SK-N-MC (cell line): Measurements from ENCODE around the gene PDE4B.

Experiments
- DNase-seq: peaks from one replicate; pipeline ENCODE4 v3.0.0-alpha.2; 2011; ENCODE audit warnings: low read depth, low spot score
- H3K27ac ChIP-seq: fragments of 200-600 bp; sonication (generic); 2 replicates; pipeline ENCODE4 v1.5.1; 2016; ENCODE audit warnings: mixed run types
- H3K36me3 ChIP-seq: fragments of 200-600 bp; sonication (generic); 2 replicates; pipeline ENCODE4 v1.6.1; 2017; ENCODE audit warnings: antibody characterized with exemption, low read length, mixed read lengths; ENCODE audit not compliant: insufficient read depth
- H3K4me3 ChIP-seq: fragments of 200-600 bp; sonication (generic); 2 replicates; pipeline ENCODE4 v1.5.1; 2016
- H3K9ac ChIP-seq: fragments of 200-600 bp; sonication (generic); 2 replicates; pipeline ENCODE4 v1.8.0; 2017; ENCODE audit warnings: mixed run types, mixed read lengths; ENCODE audit not compliant: insufficient read length
- H3K9me3 ChIP-seq: fragments of 200-600 bp; sonication (generic); 2 replicates; pipeline ENCODE4 v1.6.1; 2017; ENCODE audit warnings: low read depth, mild to moderate bottlenecking, antibody characterized with exemption, low read length, moderate library complexity, mixed read lengths
- EZH2 ChIP-seq: fragments of 200-600 bp; sonication (generic); IDR thresholded peaks from one replicate; pipeline ENCODE4 v1.6.1; 2017; ENCODE audit warnings: antibody characterized with exemption
- FOXP2 ChIP-seq: optimal IDR thresholded peaks from 2 replicates; pipeline ENCODE3; 2011; ENCODE audit warnings: mild to moderate bottlenecking, moderate library complexity; ENCODE audit not compliant: insufficient read depth; ENCODE audit errors: extremely low read length, control extremely low read depth
- POLR2AphosphoS5 ChIP-seq: IDR thresholded peaks from 2 replicates; pipeline ENCODE4 v1.6.1; 2012; ENCODE audit warnings: mild to moderate bottlenecking, low read depth, low read length, borderline replicate concordance

PDE4B gene

DNA sequence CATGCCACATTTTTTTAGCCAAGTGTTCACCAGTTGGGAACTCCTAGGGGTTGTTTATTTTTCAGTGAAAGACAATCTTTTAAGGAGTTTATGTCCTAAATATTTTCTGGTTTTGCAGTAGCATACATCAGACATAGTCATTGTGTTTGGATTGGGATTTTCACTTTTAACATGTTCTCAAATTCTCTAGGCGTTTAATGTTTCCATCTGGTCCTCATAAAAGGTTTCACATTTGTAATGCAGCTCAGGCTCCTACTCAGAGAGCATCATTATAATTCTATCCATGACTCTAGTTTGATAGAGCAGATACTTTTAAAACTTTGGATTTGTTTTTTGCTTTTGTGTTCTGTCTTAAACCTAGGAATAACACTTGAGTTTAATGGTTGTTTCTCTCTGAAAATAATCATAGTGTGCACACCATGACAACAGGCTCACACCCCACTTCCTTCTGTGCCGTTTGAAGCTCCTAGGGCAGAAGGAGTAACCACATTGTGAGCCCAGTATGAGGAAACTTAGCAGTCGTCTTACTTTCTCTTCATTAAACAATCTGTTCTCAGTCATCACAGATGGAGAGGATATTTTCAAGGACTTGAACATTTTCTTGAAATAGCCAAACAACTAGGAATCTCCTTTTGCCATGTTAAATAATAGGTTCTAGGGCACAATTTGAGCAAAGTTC, 219.6 kb downstream of the PDE4B start:
- no peak overlapping the region for H3K4me3 ChIP-seq
- TF ChIP-seq FOXP2 (no peak), POLR2AphosphoS5 (no peak), EZH2 (no peak)
- DNase-seq: no peak
- H3K36me3 ChIP-seq: no peaks in the 10 kb centered on the region
- H3K27ac ChIP-seq: no peak overlapping the region
- H3K9me3 ChIP-seq: no peaks in the 10 kb centered on the region
- H3K9ac ChIP-seq: no peak overlapping the region

DNA sequence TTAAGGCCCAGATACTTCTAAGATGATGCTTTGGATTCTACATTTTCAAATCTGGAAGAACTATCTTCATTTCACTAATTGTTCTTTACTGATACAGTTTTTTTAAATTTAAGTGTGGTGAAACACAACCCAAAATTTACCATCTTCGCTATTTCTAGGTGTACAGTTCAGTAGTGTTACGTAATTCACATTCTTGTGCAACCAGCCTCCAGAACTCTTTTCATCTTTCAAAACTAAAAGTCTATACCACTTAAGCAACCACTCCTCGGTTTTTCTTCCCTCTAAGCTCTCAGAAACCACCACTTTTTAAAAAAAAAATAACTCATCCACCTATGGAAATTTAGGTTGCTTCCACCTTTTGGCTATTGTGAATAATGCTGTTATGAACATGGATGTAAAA, 220.7 kb downstream of the PDE4B start:
- Histone ChIP-seq H3K36me3 (no peaks in the 10 kb centered on the region), H3K9ac (no peak overlapping the region), H3K27ac (no peak overlapping the region), H3K9me3 (no peaks in the 10 kb centered on the region), H3K4me3 (no peak overlapping the region)
- no peak for DNase-seq
- no peak for TF ChIP-seq EZH2
- TF ChIP-seq FOXP2: no peak
- TF ChIP-seq POLR2AphosphoS5: no peak

DNA sequence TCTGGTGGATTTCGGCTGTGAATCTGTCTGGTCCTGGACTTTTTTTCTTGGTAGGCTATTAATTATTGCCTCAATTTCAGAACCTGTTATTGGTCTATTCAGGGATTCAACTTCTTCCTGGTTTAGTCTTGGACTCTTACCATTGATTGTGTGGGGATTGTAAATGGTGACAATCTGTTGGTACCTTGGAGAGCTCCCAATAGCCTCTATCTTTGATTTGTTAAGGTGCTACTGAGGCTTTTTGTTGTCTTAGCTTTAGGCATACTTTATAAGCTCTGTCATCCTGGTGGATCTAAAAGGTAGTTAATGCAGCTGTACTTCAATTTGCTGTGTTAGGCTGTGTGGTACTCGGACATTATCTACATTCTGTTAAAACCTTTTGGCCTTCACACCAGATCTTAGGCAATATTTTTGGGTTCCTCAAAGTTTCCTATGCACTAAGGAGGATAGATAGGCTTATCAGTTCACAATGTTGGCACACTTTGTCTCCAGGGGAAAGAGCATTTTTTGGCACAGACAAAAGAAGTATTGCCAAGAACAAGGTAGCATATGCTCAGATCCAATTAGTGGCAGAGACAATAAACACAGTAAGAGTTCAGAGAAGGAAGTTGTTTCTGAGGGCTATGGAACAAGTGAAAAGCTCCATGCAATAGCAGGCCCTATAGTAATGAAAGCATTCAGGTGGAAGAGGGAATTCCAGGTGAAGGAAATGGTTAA, 230.4 kb downstream of the PDE4B start:
- no peak overlapping the region for H3K27ac ChIP-seq
- H3K4me3 ChIP-seq: no peak overlapping the region
- TF ChIP-seq EZH2: no peak
- no peak for TF ChIP-seq FOXP2
- no peak for TF ChIP-seq POLR2AphosphoS5
- DNase-seq: no peak
- no peaks in the 10 kb centered on the region for H3K36me3 ChIP-seq
- H3K9ac ChIP-seq: no peak overlapping the region
- H3K9me3 ChIP-seq: no peaks in the 10 kb centered on the region

DNA sequence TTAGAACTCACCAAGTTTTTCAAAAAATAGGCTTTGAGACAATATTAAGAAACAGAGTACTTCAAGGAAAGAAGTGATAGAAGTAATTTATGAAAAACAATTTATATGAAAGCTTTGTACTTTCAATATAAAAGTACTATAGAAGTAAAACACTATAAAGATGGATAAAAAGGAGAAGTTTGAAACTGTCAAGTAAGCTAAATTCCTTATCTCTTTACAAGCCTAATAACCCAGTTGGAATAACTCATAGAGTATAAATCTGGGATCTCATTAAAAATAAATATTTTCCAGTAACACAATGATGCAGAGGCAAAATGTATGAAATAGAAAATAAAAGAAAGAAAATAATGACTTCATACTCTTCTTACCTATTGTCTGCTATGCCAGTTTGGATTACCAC, 232.5 kb downstream of the PDE4B start:
- no peak for TF ChIP-seq EZH2
- no peak for TF ChIP-seq FOXP2
- TF ChIP-seq POLR2AphosphoS5: no peak
- Histone ChIP-seq H3K9ac (no peak overlapping the region), H3K4me3 (no peak overlapping the region), H3K36me3 (no peaks in the 10 kb centered on the region), H3K9me3 (no peaks in the 10 kb centered on the region), H3K27ac (no peak overlapping the region)
- DNase-seq: no peak

DNA sequence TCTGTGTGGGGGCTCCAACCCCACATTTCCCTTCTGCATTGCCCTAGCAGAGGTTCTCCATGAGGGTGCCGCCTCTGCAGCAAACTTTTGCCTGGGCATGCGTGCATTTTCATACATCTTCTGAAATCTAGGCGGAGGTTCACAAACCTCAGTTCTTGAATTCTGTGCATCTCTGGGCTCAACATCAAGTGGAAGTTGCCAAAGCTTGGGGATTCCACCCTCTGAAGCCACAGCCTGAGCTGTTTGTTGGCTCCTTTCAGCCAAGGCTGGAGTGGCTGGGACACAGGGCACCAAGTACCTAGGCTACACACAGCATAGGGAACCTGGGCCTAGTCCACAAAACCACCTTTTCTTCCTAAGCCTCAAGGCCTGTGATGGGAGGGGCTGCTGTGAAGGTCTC, 235.3 kb downstream of the PDE4B start:
- Histone ChIP-seq H3K36me3 (no peaks in the 10 kb centered on the region), H3K9me3 (no peaks in the 10 kb centered on the region), H3K4me3 (no peak overlapping the region), H3K9ac (no peak overlapping the region), H3K27ac (no peak overlapping the region)
- no peak for TF ChIP-seq FOXP2
- TF ChIP-seq EZH2: no peak
- no peak for DNase-seq

DNA sequence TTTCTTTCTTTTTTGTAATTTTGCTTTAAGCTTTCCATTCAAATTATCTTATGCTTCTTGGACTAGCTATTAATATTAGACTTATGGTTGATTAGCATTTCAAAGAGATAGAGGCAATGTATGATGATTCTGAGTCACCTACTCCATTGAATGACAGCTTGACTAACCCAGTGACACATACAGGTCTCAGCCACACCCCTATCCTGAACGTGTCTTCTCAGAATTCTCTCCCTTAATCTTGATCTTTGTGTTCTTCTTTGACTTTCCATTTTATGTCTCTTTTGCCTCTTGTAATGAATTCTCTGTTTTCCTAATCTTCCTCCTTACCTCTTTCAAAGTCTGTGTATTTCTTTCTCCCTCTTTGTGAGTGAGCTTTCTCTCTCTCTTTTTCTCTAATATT, 241.1 kb downstream of the PDE4B start:
- no peak for TF ChIP-seq EZH2
- TF ChIP-seq POLR2AphosphoS5: no peak
- TF ChIP-seq FOXP2: no peak

DNA sequence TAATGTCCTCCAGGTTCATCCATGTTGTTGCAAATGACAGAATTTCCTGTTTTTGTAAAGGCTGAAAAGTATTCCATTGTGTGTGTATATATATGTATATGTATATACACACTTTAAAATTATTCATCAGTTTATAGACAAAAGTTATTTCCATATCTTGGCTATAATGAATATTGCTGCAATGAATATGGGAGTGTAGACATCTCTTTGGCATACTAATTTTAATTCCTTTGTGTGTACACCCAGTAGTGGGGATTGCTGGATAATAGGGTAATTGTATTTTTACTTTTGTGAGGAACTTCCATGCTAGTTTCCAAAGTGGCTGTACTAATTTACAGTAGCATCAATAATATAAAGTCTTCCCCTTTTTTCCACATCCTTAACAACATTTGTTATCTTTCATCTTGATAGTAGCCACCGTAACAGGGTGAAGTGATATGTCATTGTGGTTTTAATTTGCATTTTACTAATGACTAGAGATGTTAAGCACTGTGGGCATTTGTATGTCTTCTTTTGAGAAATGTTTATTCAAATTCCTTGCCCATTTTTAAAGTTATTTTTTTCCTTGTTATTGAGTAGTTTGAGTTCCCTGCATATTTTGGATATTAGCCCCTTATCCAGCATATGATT, 243.0 kb downstream of the PDE4B start:
- DNase-seq: no peak
- TF ChIP-seq FOXP2 (no peak), EZH2 (no peak), POLR2AphosphoS5 (no peak)

More for the DNA sequence above, 241.1 kb downstream of the PDE4B start:
- no peak overlapping the region for H3K27ac ChIP-seq
- DNase-seq: no peak
- H3K9ac ChIP-seq: no peak overlapping the region
- H3K4me3 ChIP-seq: no peak overlapping the region
- H3K9me3 ChIP-seq: no peaks in the 10 kb centered on the region
- no peaks in the 10 kb centered on the region for H3K36me3 ChIP-seq

DNA sequence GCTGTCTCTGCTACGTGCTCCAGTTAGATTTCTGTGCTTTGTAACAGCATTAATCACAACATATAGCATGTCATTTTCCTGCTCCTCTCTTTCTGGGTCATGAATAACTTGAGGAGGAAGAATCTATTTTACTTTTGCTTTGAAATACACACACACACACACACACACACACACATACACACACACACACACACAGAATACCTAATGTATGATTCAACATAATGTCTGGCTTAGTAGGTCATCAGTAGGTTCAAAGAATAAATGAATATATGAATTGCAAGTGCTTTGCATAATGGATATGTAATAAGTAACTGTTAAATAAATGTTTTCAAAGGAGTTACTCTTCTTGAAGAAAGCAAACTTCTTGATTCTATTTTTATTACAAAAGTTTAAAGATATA, 249.0 kb downstream of the PDE4B start:
- H3K36me3 ChIP-seq: no peaks in the 10 kb centered on the region
- TF ChIP-seq EZH2 (no peak), POLR2AphosphoS5 (no peak), FOXP2 (no peak)
- H3K4me3 ChIP-seq: no peak overlapping the region
- DNase-seq: no peak
- no peaks in the 10 kb centered on the region for H3K9me3 ChIP-seq
- no peak overlapping the region for H3K9ac ChIP-seq
- no peak overlapping the region for H3K27ac ChIP-seq

More for the DNA sequence above, 243.0 kb downstream of the PDE4B start:
- H3K4me3 ChIP-seq: no peak overlapping the region
- H3K9me3 ChIP-seq: no peaks in the 10 kb centered on the region
- H3K36me3 ChIP-seq: no peaks in the 10 kb centered on the region
- H3K9ac ChIP-seq: no peak overlapping the region
- H3K27ac ChIP-seq: no peak overlapping the region

DNA sequence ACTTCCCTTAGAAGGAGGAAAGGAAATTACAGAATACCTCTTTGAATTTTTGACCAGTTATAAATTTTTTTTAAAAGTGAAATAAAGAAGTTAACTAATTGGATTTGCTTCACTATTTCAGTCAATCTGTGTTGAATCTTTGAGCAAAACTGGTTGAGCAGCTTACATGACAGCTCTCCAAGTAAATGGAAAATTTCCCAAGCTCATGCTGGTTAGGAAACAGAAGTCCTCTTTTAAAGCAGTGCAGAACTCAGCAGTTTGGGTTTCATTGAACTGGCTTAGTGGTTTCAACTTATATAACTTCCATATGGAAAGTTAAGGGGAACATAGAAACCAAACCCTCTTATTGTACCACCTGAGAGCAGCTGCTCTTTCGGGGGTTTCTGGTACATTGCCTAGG, 250.5 kb downstream of the PDE4B start:
- Histone ChIP-seq H3K4me3 (no peak overlapping the region), H3K36me3 (no peaks in the 10 kb centered on the region), H3K9ac (no peak overlapping the region), H3K27ac (no peak overlapping the region), H3K9me3 (no peaks in the 10 kb centered on the region)
- no peak for DNase-seq
- TF ChIP-seq EZH2 (no peak), FOXP2 (no peak), POLR2AphosphoS5 (no peak)
